ENCODE results near the gene IPO4.

- TF ChIP-seq CTCF (IDR thresholded peaks at IDR 0.05) (no peak), POLR2A (IDR thresholded peaks at IDR 0.05) (no peak)
Observed at GRCh38 chr14:24156840-24157239, 31.8 kb downstream of the IPO4 start.

Data from ovary (tissue), 3 donors.